Body of pancreas (tissue), 4 donors: ENCODE measurements around the gene RABL2A.
"Not testable (repeated sequence)": the region's sequence is repeated elsewhere in the genome, so short reads cannot be mapped to it uniquely, and the experiment has no call there.

Experiments
- CTCF ChIP-seq, 7 experiments: fragments of 450-650 bp in 4 of 7; fragments of 200-600 bp in 3 of 7; sonication (generic) in 3 of 7; IDR thresholded peaks; one replicate each; pipeline ENCODE4 v1.5.1; 2016 to 2019; ENCODE audit warnings: antibody characterized with exemption in 7 of 7
- POLR2A ChIP-seq, 3 donors: fragments of 450-650 bp; IDR thresholded peaks; one replicate each; pipeline ENCODE4 v1.6.1; 2016; ENCODE audit warnings: antibody characterized with exemption in 3 of 3, mild to moderate bottlenecking in 2 of 3

GRCh38 chr2:113599208-113599607, 27.9 kb upstream of the RABL2A start:
- not testable (repeated sequence) for TF ChIP-seq CTCF, POLR2A (IDR thresholded peaks at IDR 0.05)
